Adrenal gland (tissue), 12 donors: Measurements from ENCODE around the gene SHROOM4. TPM values are rescaled to one million over a fixed set of nuclear protein-coding genes. Genes with fewer than 3 reads are reported as not detected.

ENCODE experiments used
- DNase-seq, 7 donors: peaks; one replicate each; pipeline ENCODE4 v3.0.0-alpha.2; 2019 to 2020
- H3K27ac ChIP-seq, 5 donors: fragments of 200-600 bp; sonication (generic) in 4 of 5; 1 replicate in 3 of 5; 2 replicates in 2 of 5; pipeline versions ENCODE4 v1.5.1 to v1.8.0; 2016 to 2020; ENCODE audit warnings: mild to moderate bottlenecking in 1 of 5
- H3K27me3 ChIP-seq: fragments of 200-600 bp; 2 replicates; pipeline ENCODE4 v1.8.0; 2021
- H3K36me3 ChIP-seq, 2 donors: fragments of 200-600 bp; replicated peaks in 1 of 2; 1 replicate in 1 of 2; 2 replicates in 1 of 2; pipeline versions ENCODE4 v1.5.1 to v1.8.0; 2018 to 2022
- H3K4me1 ChIP-seq, 2 donors: fragments of 200-600 bp; replicated peaks in 1 of 2; 1 replicate in 1 of 2; 2 replicates in 1 of 2; pipeline versions ENCODE4 v1.5.1 to v1.8.0; 2018 to 2021
- H3K4me3 ChIP-seq, 4 donors: fragments of 200-600 bp; sonication (generic) in 3 of 4; one replicate each; pipeline ENCODE4 v1.5.1; 2016 to 2018
- H3K9me3 ChIP-seq, 3 donors: fragments of 200-600 bp; sonication (generic) in 1 of 3; replicated peaks in 1 of 3; 1 replicate in 2 of 3; 2 replicates in 1 of 3; pipeline versions ENCODE4 v1.5.1 to v1.8.0; 2016 to 2021
- POLR2A ChIP-seq, 2 donors: fragments of 450-650 bp; IDR thresholded peaks; one replicate each; pipeline ENCODE4 v1.6.1; 2017; ENCODE audit warnings: antibody characterized with exemption in 2 of 2, mild to moderate bottlenecking in 2 of 2, moderate library complexity in 1 of 2
- WGBS, 4 donors: extraction: QIAGEN DNeasy Blood & Tissue Kit in 2 of 4; methylation state at CpG; one replicate each; pipeline versions ENCODE4 v1.1.5 to v1.1.7; 2013 to 2017; 5-methylcytosine and 5-hydroxymethylcytosine counted together
- intact Hi-C, 2 donors: fragments of 100-400 bp; cut with DNase I; formaldehyde crosslinking; loops; one replicate each; pipeline versions ENCODE4 v1.14.1 to v1.15.0; 2022 to 2023
- polyA plus RNA-seq, 3 donors: library from polyadenylated mRNA; stranded (reverse); fragments of 200-250 nt in 2 of 3; fragments of 350-450 nt in 1 of 3; fragmentation: Illumina TruSeq in 1 of 3; extraction: RNeasy Lipid Tissue Mini Kit (QIAGEN cat#74804) in 1 of 3; gene quantifications; one replicate each; pipeline ENCODE4 v1.2.3, GENCODE V29; 2013 to 2014
- total RNA-seq, 9 donors: library from RNA; depleted of rRNA in 4 of 9; stranded (reverse); fragments of >200 nt in 4 of 9; fragments of 120-200 nt in 1 of 9; fragmentation: NEBNext Ultra II Directional in 1 of 9; extraction: Animal tissue kit (Norgen Biotek cat#: 25700) in 1 of 9; gene quantifications; one replicate each; pipeline versions ENCODE4 v1.1.0 to v1.2.4, GENCODE V29; 2013 to 2023
- TF ChIP-seq, protein P1 (sequence below), 6 experiments: fragments of 450-650 bp in 4 of 6; fragments of 200-600 bp in 2 of 6; sonication (generic) in 1 of 6; IDR thresholded peaks; 1 replicate in 5 of 6; 2 replicates in 1 of 6; pipeline versions ENCODE4 v1.5.1 to v1.8.0; 2016 to 2021; ENCODE audit warnings: antibody characterized with exemption in 6 of 6, mild to moderate bottlenecking in 2 of 6, moderate library complexity in 1 of 6
- donor health status: healthy with polysubstance abuse.
- donor health status: Bipolar disorder and iron deficiency.
- donor health status: DM: yes; HTN: yes; CAD: no.
- donor health status: DM: no; HTN: no; CAD: no.
- donor health status: DM: no; HTN: no; CAD: no.
- donor health status: DM: yes; HTN: yes; CAD: no.

Gene SHROOM4
- total and polyA plus RNA-seq, 12 donors = 2.9 to 8.7 (median 5.9) TPM

DNA sequence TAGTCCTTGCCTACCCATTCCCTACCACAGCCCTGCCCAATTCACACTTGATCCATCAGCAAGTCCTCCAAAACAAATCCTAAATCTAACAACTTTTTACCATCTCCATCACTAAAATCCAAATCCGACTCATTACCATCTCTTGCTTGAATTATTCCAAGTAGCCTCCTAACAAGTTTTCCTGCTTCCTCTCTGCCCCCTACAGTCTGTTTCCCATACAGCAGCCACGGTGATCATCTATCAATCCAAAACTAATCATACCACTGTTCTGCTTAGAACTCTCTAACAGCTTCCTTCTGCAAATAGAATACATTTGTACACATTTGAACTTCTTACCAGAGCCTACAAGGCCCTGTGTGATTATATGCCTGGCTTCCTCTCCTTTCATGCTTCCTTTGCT is 133.0 kb downstream of the SHROOM4 start:
- intact Hi-C loops = loop anchor here in 1 of 2 donors (10.0 kb wide), 1 partner anchor 234 kb away; the partner anchor contains the start of gene BMP15
- DNase-seq = peak in 2 of 7 donors; percentile 22 to 52
- Histone ChIP-seq H3K36me3 (no peaks in the 10 kb centered on the region), H3K27me3 (peaks cover 14% of the 10 kb centered on the region), H3K4me1 (no peaks in the 10 kb centered on the region), H3K4me3 (no peak overlapping the region), H3K27ac (no peak overlapping the region), H3K9me3 (no peaks in the 10 kb centered on the region)
- TF ChIP-seq POLR2A (IDR thresholded peaks at IDR 0.05) = no peak
- TF ChIP-seq, protein P1, sequence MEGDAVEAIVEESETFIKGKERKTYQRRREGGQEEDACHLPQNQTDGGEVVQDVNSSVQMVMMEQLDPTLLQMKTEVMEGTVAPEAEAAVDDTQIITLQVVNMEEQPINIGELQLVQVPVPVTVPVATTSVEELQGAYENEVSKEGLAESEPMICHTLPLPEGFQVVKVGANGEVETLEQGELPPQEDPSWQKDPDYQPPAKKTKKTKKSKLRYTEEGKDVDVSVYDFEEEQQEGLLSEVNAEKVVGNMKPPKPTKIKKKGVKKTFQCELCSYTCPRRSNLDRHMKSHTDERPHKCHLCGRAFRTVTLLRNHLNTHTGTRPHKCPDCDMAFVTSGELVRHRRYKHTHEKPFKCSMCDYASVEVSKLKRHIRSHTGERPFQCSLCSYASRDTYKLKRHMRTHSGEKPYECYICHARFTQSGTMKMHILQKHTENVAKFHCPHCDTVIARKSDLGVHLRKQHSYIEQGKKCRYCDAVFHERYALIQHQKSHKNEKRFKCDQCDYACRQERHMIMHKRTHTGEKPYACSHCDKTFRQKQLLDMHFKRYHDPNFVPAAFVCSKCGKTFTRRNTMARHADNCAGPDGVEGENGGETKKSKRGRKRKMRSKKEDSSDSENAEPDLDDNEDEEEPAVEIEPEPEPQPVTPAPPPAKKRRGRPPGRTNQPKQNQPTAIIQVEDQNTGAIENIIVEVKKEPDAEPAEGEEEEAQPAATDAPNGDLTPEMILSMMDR (IDR thresholded peaks at IDR 0.05) = peak in 4 of 6 experiments; percentile 23 to 38 (median 30)
- 54 to 77% (median 60%) methylated on average over 2 of the region's 2 CpGs for WGBS, 4 donors

DNA sequence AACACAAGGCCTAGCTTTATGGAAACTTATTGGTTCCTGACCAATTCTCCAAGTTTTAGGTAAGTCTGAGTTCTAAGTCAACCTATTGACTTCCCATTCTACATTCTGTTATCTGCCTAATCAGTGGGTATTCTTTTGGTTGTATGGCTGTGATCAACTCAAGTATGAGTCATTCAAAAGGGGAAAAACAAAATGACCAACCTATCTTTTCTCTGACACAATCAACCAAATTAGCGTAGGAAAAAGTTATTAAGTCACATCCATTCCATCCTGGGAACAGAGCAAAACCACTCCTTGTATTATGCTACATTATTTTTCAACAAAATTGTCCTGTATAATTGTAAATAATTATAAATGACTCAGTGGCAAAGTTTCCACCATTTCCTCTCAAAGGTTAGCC is 136.2 kb downstream of the SHROOM4 start:
- Histone ChIP-seq H3K4me1 (no peaks in the 10 kb centered on the region), H3K36me3 (no peaks in the 10 kb centered on the region), H3K27me3 (peaks cover 6% of the 10 kb centered on the region), H3K4me3 (no peak overlapping the region), H3K9me3 (no peaks in the 10 kb centered on the region), H3K27ac (no peak overlapping the region)
- WGBS, 4 donors = 62 to 88% (median 76%) methylated on average over 1 of the region's 1 CpG
- DNase-seq = no peak
- TF ChIP-seq, protein P1 (IDR thresholded peaks at IDR 0.05) = no peak
- TF ChIP-seq POLR2A (IDR thresholded peaks at IDR 0.05) = no peak
- intact Hi-C loops = no loop called here

DNA sequence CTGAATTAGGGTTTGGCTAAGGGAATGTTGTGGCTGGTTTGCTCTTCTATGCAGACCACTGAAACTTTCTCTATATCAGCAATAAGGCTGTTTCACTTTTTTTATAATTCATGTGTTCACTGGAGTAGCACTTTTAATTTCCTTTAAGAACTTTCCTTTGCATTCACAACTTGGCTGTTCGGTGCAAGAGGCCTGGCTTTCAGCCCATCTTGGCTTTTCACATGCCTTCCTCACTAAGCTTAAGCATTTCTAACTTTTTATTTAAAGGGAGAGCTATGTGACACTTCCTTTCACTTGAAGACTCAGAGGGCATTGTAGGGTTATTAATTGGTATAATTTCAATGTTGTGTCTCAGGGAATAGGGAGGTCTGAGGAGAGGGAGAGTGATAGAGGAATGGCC is 142.3 kb downstream of the SHROOM4 start:
- TF ChIP-seq, protein P1 (IDR thresholded peaks at IDR 0.05) = no peak
- TF ChIP-seq POLR2A (IDR thresholded peaks at IDR 0.05) = no peak
- intact Hi-C loops = no loop called here
- H3K9me3 ChIP-seq = no peaks in the 10 kb centered on the region
- H3K4me3 ChIP-seq = no peak overlapping the region
- H3K27ac ChIP-seq = no peak overlapping the region
- H3K27me3 ChIP-seq = peaks cover 15% of the 10 kb centered on the region
- no peak for DNase-seq
- 38 to 78% (median 67%) methylated on average over 1 of the region's 1 CpG for WGBS, 4 donors
- H3K36me3 ChIP-seq = no peaks in the 10 kb centered on the region
- H3K4me1 ChIP-seq = no peaks in the 10 kb centered on the region

DNA sequence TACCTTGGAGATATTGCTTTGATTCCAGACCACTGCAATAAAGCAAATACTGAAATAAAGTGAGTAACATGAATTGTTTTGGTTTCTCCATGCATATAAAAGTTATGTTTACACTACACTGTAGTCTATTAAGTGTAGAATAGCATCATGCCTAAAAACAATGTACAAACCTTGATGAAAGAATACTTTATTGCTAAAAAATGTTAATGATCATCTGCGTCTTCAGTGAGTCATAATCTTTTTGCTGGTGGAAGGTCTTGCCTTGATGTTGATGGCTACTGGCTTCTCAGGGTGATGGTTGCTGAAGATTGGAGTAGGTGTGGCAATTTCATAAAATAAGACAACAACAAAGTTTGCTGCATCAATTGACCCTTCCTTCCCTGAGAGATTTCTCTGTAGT is 145.1 kb downstream of the SHROOM4 start:
- Histone ChIP-seq H3K4me1 (no peaks in the 10 kb centered on the region), H3K4me3 (no peak overlapping the region), H3K36me3 (no peaks in the 10 kb centered on the region), H3K27me3 (peaks cover 15% of the 10 kb centered on the region), H3K27ac (no peak overlapping the region), H3K9me3 (no peaks in the 10 kb centered on the region)
- 56 to 82% (median 78%) methylated on average over 1 of the region's 1 CpG for WGBS, 4 donors
- TF ChIP-seq POLR2A (IDR thresholded peaks at IDR 0.05) = no peak
- TF ChIP-seq, protein P1 (IDR thresholded peaks at IDR 0.05) = no peak
- DNase-seq = no peak
- intact Hi-C loops = no loop called here
